ENCODE measurements around the gene OR2H2.

OR2H2 gene

DNA sequence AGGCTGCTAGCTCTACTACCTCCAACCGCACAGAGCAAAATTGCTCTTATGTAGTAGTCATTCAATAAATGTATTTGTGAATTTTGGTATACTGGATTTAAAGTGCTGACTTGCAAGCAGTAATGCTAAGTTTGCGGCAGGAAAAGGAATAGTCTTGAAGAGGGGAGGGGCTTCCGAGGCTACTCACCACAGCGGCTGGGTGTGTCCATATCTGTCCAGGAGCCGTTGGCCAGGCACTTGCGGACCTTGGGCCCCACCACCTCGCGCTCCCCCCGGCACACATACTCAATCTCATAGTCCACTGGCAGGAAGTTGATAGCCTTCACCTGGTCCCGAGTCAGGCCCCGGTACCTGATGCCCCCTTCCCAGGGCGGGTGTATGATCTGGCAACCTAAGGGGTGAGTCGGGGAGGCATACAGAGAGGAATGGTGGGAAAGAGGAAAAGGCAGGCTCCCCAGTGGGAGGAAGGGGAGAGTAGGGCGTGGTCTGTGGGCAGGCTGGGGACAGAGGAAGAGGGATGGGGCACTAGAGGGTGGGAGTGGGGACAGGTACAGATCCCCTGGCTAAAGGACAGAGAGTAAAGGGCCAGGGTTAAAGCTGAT is 46.4 kb downstream of the OR2H2 start:
- DNase-seq, result no peak

DNA sequence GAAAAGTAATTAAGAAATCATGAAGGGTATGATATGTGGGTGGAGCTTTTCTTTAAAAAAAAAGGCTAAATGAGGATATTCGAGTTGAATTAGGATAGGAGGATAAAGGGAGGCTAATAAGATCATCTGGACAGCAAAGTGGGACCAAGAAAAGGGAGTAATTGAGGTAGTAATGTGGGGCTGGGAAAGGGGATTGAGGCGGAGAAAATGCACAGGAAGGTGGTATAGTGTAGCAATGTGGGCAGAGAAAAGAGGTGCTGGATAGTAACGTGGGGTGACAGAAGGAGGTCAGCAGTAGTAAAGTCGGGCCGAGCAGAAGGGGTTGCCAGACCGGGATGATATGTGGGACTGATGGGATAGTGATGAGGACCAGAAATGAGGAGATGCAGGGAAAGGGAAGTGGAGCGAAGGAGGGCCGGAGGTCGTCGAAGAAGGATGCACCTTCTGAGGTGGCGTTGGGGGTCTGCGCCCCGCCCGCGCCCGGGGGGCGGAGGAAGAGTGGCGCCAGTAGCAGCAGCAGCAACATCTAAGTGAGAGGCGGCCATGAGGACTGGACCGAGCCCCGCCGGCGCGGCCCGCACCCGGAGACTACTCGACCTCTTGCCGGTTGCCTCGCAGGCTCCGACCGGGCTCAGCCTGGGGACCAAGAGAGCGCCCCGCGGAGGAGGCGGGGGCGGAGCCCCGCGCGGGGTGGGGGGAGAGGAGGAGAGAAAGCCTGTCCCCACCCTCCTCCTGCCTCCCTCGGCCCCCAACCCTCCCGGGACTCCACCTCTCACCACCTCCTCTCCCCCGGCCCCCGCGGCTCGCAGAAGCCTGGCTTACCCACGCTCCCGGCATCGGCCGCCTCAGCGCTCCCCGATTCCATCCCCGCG is 47.2 kb downstream of the OR2H2 start:
- DNase-seq, result no peak

DNA sequence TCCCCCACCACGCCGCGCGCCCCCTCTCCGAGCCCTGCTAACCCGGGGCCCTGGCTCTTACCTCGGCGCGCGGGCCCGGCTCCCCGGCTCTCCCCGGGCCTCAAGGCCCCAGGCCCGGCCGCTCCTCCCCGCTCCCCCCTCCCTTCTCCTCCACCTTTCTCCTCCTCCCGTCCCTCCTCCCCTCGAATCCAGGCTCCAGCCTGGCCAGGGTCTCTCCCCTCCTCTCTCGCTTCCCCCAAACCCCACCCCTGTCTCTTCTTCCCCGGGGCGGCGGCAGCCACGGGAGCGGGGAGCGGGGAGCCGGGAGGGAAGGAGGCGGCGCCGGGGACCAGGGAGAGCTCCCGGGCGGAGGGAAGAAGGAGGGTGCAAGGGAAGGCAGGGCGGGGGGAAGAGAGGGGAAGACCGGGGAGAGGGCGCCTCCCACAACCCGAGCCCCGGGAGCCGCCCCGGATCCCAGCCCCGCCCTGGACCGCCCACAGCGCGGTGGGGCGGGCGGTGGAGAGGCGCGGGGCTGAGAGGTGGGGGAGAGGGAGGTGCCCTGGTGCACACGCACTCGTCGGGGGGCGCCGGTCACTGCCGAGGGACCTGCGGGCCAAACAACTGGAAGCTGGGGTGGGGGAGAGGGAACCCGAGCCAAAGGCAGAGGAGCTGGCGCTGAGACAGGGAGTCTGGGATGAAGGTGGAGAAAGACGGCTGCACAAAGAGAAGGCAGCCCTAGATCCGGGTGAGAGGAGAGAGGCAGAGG is 48.0 kb downstream of the OR2H2 start, which contains the start of gene GABBR1:
GABBR1 (minus strand) TSS at position 395 of the 745 bp plus-strand sequence. CDS start 798 bp downstream, outside the sequence.
- no peak for DNase-seq

DNA sequence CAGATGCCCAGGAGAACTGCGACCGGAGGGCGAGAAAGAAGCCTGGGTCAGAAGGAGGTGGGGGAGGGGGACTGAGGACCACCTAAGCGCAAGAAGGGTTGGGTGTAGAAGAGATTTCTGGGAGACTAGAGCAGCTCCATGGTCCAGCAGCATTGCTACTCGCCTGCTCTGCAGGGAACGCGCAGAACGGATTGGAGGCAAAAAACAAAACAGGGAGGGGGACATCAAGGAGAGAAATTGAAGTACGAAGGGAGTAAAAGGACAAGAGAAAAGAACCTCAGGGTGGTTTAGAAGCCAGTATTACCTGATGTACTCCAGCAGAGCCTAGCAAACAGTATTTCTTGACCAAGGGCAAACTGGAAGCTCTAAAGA is 48.6 kb downstream of the OR2H2 start:
- DNase-seq, result no peak

DNA sequence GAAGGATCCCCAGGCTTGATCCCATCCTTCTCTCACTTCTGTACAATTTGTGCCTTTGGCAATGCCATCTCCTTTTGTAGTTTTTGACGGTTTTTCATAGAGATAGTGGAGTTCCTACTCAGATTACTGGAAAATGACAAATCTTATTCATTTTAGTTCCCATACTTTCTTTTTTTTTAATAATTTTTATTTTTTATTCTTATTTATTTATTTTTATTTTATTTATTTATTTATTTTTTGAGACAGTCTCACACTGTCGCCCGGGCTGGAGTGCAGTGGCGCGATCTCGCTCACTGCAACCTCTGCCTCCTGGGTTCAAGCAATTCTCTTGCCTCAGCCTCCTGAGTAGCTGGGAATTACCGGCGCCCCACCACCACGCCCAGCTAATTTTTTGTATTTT is 52.3 kb downstream of the OR2H2 start:
- DNase-seq, result no peak
